ENCODE measurements around the gene IL17RD.
A peak's percentile ranks its signal among the peaks of the same experiment; 100 is the strongest.

Gene IL17RD

GRCh38 chr3:57164657-57165573 is at the start of gene IL17RD:
Gene IL17RD, minus strand, starts transcription at chr3:57165353. Its CDS starts 67 bp downstream, at chr3:57165286.
- DNase-seq, result peak; percentile 44

- DNase-seq, result no peak
These were observed 41.3 kb upstream of the IL17RD start for GRCh38 chr3:57206423-57206822.

- no peak for DNase-seq
These were observed 34.7 kb upstream of the IL17RD start, which contains the start of gene HESX1 for GRCh38 chr3:57199895-57200297. Gene HESX1, minus strand, starts transcription at chr3:57199978. Its CDS starts 60 bp downstream, at chr3:57199918.

- DNase-seq, result no peak
These were observed 29.5 kb upstream of the IL17RD start for GRCh38 chr3:57194641-57195040.

GRCh38 chr3:57192028-57192427 is 26.9 kb upstream of the IL17RD start:
- DNase-seq, result no peak

GRCh38 chr3:57184526-57184925 is 19.4 kb upstream of the IL17RD start:
- no peak for DNase-seq

GRCh38 chr3:57179580-57180410 is 14.6 kb upstream of the IL17RD start:
- DNase-seq, result no peak

GRCh38 chr3:57176045-57176444 is 10.9 kb upstream of the IL17RD start:
- no peak for DNase-seq

- no peak for DNase-seq
These were observed 8.5 kb upstream of the IL17RD start for GRCh38 chr3:57173687-57174086.

GRCh38 chr3:57170946-57171345 is 5.8 kb upstream of the IL17RD start:
- DNase-seq, result no peak

- DNase-seq, result peak; percentile 39
These were observed 4.9 kb upstream of the IL17RD start for GRCh38 chr3:57169872-57170623.

- DNase-seq, result no peak
These were observed 4.0 kb upstream of the IL17RD start for GRCh38 chr3:57169108-57169507.

- no peak for DNase-seq
These were observed 3.0 kb upstream of the IL17RD start for GRCh38 chr3:57168151-57168550.

- no peak for DNase-seq
These were observed 1.5 kb upstream of the IL17RD start for GRCh38 chr3:57166660-57167059.

GRCh38 chr3:57165641-57166040 is 488 bp upstream of the IL17RD start:
- DNase-seq, result no peak

- DNase-seq, result no peak
These were observed 916 bp downstream of the IL17RD start for GRCh38 chr3:57164217-57164656.

- no peak for DNase-seq
These were observed 1.4 kb downstream of the IL17RD start for GRCh38 chr3:57163751-57164150.

- no peak for DNase-seq
These were observed 3.2 kb downstream of the IL17RD start for GRCh38 chr3:57161915-57162314.

GRCh38 chr3:57160765-57161538 is 4.2 kb downstream of the IL17RD start:
- DNase-seq, result no peak

- no peak for DNase-seq
These were observed 4.9 kb downstream of the IL17RD start for GRCh38 chr3:57160076-57160764.
